DOHH2 (cell line): Measurements from ENCODE around the gene TBXA2R.
A peak's percentile ranks its signal among the peaks of the same experiment; 100 is the strongest.

Experiments used
- H3F3A ChIP-seq: fragments of 200-600 bp; sonication (generic), shearing (Covaris generic); 2 replicates; pipeline ENCODE4 v1.6.0; 2016; ENCODE audit warnings: antibody characterized with exemption, mild to moderate bottlenecking; ENCODE audit not compliant: control insufficient read depth, insufficient read depth
- H3K27ac ChIP-seq: fragments of 200-600 bp; sonication (generic); 2 replicates; pipeline ENCODE4 v1.5.1; 2014; ENCODE audit warnings: low read depth, mild to moderate bottlenecking, low read length, moderate library complexity
- H3K27me3 ChIP-seq: fragments of 200-600 bp; sonication (generic); 2 replicates; pipeline ENCODE4 v1.6.1; 2014; ENCODE audit warnings: mild to moderate bottlenecking, low read length, mixed read lengths; ENCODE audit not compliant: control insufficient read depth
- H3K36me3 ChIP-seq: fragments of 200-600 bp; sonication (generic); 2 replicates; pipeline ENCODE4 v1.6.1; 2014; ENCODE audit warnings: mild to moderate bottlenecking, low read length, moderate library complexity, mixed read lengths; ENCODE audit not compliant: control insufficient read depth
- H3K4me1 ChIP-seq: fragments of 200-600 bp; sonication (generic); 2 replicates; pipeline ENCODE4 v1.6.1; 2014; ENCODE audit warnings: mild to moderate bottlenecking, low read length, mixed read lengths; ENCODE audit not compliant: control insufficient read depth
- H3K4me2 ChIP-seq: fragments of 200-600 bp; sonication (generic); 2 replicates; pipeline ENCODE4 v1.6.0; 2014; ENCODE audit warnings: mild to moderate bottlenecking, low read length, moderate library complexity
- H3K4me3 ChIP-seq: fragments of 200-600 bp; sonication (generic); 2 replicates; pipeline ENCODE4 v1.5.1; 2014; ENCODE audit warnings: mild to moderate bottlenecking, low read length, mixed read lengths
- H3K79me2 ChIP-seq: fragments of 200-600 bp; sonication (generic); 2 replicates; pipeline ENCODE4 v1.6.1; 2014; ENCODE audit warnings: mild to moderate bottlenecking, low read length, mixed read lengths; ENCODE audit not compliant: control insufficient read depth
- H3K9me2 ChIP-seq: fragments of 200-600 bp; sonication (generic); replicated peaks from 2 replicates; pipeline ENCODE4 v1.6.1; 2014; ENCODE audit warnings: mild to moderate bottlenecking, low read length, mixed read lengths; ENCODE audit not compliant: control insufficient read depth
- H3K9me3 ChIP-seq: fragments of 200-600 bp; sonication (generic); 2 replicates; pipeline ENCODE4 v1.6.1; 2014; ENCODE audit warnings: antibody characterized with exemption, low read length, mixed read lengths; ENCODE audit not compliant: control insufficient read depth, insufficient read depth
- H4K20me1 ChIP-seq: fragments of 200-600 bp; sonication (generic); 2 replicates; pipeline ENCODE4 v1.6.0; 2014; ENCODE audit warnings: low read depth, mild to moderate bottlenecking, antibody characterized with exemption, low read length, moderate library complexity; ENCODE audit not compliant: control insufficient read depth, insufficient read depth
- CTCF ChIP-seq: fragments of 200-600 bp; sonication (generic); IDR thresholded peaks from one replicate; pipeline ENCODE4 v1.5.1; 2014; ENCODE audit warnings: antibody characterized with exemption, mild to moderate bottlenecking, low read depth, low read length; ENCODE audit not compliant: poor library complexity, severe bottlenecking
- EZH2phosphoT487 ChIP-seq: fragments of 200-600 bp; sonication (generic); IDR thresholded peaks from 2 replicates; pipeline ENCODE4 v1.6.1; 2017; ENCODE audit warnings: borderline replicate concordance, mild to moderate bottlenecking, antibody characterized with exemption, low read length, moderate library complexity, mixed read lengths

The TBXA2R gene

GRCh38 chr19:3627351-3627723, 20.7 kb upstream of the TBXA2R start:
- Histone ChIP-seq H3K9me2 (no peaks in the 10 kb centered on the region), H4K20me1 (peaks cover 5% of the 10 kb centered on the region; the same call in 1 of the 2 replicates), H3K4me1 (peaks cover 18% of the 10 kb centered on the region), H3K36me3 (peaks cover 4% of the 10 kb centered on the region; the same call in 1 of the 2 replicates), H3F3A (no peaks in the 10 kb centered on the region), H3K9me3 (no peaks in the 10 kb centered on the region), H3K4me3 (peak overlapping the region; percentile 95), H3K27me3 (no peaks in the 10 kb centered on the region), H3K79me2 (peaks cover 27% of the 10 kb centered on the region), H3K27ac (no peak overlapping the region), H3K4me2 (peak overlapping the region; percentile 94)
- TF ChIP-seq CTCF: no peak
- TF ChIP-seq EZH2phosphoT487: no peak

- Histone ChIP-seq H3K27ac (peak within 1 kb of the TSS; percentile 62), H3K36me3 (peaks cover 4% of the 10 kb centered on the region; the same call in 1 of the 2 replicates), H3K4me1 (peaks cover 18% of the 10 kb centered on the region), H3K79me2 (peaks cover 27% of the 10 kb centered on the region), H3K4me3 (peak within 1 kb of the TSS; percentile 95), H3K27me3 (no peaks in the 10 kb centered on the region), H3K4me2 (peak within 1 kb of the TSS; percentile 94), H3F3A (no peaks in the 10 kb centered on the region), H3K9me2 (no peaks in the 10 kb centered on the region), H3K9me3 (no peaks in the 10 kb centered on the region), H4K20me1 (peaks cover 5% of the 10 kb centered on the region; the same call in 1 of the 2 replicates)
- TF ChIP-seq CTCF: no peak
- no peak for TF ChIP-seq EZH2phosphoT487
Observed at GRCh38 chr19:3626473-3627350, 20.0 kb upstream of the TBXA2R start, which contains the start of gene CACTIN. Gene CACTIN (minus strand): TSS chr19:3626790. CDS start chr19:3626762, 28 bp downstream.

- H3K4me3 ChIP-seq: peak overlapping the region; percentile 95
- H3K4me1 ChIP-seq: peaks cover 18% of the 10 kb centered on the region
- no peaks in the 10 kb centered on the region for H3K9me3 ChIP-seq
- TF ChIP-seq EZH2phosphoT487 (no peak), CTCF (no peak)
- peak overlapping the region; percentile 94 for H3K4me2 ChIP-seq
- no peak overlapping the region for H3K27ac ChIP-seq
- peaks cover 4% of the 10 kb centered on the region; the same call in 1 of the 2 replicates for H3K36me3 ChIP-seq
- peaks cover 5% of the 10 kb centered on the region; the same call in 1 of the 2 replicates for H4K20me1 ChIP-seq
- H3K27me3 ChIP-seq: no peaks in the 10 kb centered on the region
- H3K9me2 ChIP-seq: no peaks in the 10 kb centered on the region
- peaks cover 27% of the 10 kb centered on the region for H3K79me2 ChIP-seq
- no peaks in the 10 kb centered on the region for H3F3A ChIP-seq
Observed at GRCh38 chr19:3625996-3626472, 19.4 kb upstream of the TBXA2R start.
